NOMO-1 treated with DMSO at 0.1 percent for 48 hours (cell line): ENCODE data around the gene USP48.
A peak's percentile ranks its signal among the peaks of the same experiment; 100 is the strongest.

ENCODE experiments used
- DNase-seq: peaks from one replicate; lab custom pipeline; 2025; ENCODE audit not compliant: unreplicated experiment; lab: John Stamatoyannopoulos, UW

USP48 gene

GRCh38 chr1:21670956-21671902, 111.7 kb downstream of the USP48 start:
- DNase-seq, result no peak

DNA sequence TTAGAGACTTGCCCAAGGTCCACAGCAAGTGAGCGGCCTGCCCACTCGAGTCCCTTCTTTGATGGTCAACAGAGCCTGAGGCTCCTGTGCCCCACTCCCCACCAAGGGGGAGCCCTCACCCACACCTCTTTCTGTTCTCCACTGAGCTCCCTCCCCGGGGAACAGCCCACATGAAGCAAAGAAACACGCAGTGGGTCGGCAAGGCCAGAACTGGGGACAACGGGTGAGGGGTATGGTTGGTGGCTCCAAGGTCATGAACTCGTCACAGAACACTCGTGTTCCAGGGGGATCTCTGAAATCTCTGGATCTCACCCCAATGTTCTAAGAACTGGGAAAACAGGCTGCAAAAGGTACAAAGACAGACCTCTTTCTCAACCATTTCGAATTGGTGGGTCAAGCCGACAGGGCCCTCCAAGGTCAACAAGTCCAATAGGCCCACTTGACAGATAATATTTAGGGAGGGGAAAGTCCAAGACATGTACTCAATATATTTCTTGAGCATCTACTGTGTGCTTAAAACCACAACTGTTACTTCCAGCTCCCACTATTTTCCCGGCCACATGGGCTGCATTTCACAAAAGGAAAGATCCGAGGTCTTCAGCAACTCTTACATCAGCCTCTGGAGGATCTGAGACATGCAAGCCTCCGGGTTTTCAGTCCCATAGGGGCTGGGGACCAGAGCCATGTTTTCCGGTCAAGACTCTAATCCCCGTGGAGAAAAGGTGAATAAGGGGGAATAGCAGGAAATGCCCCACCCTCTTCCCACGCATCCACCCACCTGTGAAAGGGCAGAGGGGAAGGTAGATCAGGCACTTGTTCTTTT, 112.7 kb downstream of the USP48 start:
- DNase-seq, result no peak

DNA sequence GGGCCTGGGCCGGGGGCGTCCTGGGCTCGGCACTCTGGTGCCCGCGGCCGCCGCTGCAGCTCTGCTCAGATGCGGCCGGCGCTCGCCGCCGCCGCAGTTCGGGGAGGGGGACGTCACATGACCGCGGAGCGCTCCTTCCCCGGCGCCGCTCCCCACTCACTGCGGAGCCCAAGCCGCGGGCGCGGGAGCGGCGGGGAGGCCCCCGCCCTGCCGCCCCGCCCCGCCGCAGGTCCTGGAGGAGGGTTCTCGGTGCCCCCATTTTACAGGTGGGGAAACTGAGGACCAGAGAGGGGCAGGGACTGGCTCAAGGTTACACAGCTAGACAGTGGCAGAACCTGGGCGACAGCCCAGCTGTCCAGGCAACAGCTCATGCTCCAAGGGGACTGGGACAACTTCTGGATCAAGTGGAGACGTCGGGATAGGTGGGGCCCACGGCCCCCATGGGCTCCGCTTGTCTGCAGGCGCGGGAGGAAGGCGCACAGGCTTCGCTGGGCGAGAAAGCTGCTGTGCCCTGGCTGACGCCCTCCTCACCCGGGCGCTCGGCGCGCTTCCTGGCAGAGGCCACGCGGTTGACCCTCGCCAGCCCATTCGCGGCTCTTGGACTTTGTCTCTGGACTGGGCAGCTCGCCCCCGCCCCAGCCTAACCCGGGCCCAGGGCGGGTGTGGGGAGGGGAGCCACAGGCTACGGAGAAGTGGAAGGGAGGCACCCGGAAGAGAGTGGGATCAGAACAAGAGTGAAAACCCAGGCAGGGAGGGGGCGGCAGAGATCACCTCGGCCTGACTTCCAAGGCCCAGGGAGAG, 113.5 kb downstream of the USP48 start, which contains the start of gene RAP1GAP:
Gene RAP1GAP (minus strand): TSS at position 100 of the 801 bp plus-strand sequence. CDS start 49,325 bp downstream, outside the sequence.
- peak; percentile 25 for DNase-seq

- DNase-seq, result no peak
These were observed 114.0 kb downstream of the USP48 start for GRCh38 chr1:21668951-21669257.

- no peak for DNase-seq
These were observed 114.6 kb downstream of the USP48 start for GRCh38 chr1:21668232-21668950.

DNA sequence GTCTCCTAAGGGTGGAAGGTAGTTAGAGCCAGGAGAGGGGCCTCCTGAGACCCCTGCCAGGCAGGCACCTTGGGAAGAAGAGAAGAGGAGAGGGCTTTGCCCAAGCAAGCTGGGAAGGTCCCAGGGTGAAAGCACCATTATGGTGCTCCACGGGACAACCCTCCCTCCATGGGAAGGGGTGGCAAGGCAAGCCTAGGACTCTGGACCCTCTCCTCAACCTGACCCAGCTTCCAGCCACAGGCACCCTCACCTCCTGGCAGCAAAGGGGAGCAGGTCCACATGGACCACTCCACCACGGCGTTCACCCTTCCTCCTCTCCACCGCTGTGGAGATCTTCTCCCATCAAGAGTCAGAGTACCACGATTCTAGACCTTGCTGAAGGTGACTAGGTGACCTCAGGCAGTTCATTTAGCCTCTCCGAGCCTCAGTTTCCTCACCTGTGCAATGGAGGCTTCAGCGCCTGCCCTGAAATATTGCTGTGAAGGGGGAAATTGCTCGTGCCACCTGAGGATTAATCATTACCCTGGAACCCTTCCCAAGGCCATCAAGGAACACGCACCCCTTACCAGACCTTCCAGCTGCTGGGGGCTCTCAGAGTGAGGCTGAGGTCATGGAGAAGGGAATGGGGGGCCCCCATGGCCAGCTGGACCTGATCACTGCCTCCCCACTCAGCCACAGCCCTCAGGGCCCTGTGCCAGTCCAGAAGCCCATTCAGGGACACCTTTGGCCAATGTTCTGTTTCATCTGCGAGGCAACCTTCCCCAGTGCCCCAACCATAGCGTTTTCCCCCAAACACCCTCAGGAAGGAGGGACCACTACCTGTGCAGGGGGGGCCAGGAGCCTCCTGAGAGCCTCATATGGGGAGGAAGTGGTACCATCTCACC, 115.4 kb downstream of the USP48 start:
- no peak for DNase-seq

GRCh38 chr1:21666576-21667320, 116.2 kb downstream of the USP48 start:
- DNase-seq, result no peak

DNA sequence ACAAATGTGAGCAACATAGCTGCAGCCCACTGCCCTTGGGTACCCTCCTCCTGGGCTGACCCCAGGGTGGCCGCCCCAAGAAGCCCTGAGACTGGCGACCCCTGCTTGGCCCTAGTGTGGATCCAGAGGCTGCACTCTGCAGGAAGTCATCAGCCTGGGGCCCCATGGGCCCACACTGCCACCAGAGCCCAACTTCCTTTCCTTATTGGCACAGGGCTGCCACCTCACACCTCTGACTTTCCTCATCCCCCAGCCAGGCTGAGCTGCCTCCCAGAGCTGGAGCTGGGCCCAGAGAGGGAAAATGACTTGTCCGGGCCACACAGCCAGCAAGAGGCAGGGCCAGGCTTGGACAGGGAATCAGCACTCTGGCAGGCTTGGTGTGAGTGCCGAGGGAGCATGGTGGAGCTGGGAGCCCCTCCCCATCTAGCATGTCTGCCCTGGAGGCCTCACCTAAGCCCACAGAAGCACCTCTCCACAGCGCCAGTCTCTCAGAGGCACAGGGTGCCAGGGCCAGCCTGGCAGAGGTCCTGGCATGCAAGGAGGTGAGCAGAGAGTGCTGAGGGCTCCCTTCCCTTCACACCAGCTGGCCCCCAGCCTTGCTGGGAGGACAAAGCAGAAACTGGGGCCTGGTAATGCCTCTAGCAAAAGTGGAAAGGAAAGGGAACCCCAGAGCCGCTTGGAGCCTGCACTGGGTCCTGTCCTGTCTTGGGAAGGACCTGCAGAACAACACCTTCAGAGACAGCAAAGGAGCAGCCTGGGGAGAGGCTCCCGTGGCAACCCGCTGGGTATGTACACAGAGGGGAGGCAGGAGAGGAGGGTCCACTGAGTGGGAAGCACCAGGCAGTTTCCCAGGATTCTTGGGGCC, 117.0 kb downstream of the USP48 start:
- peak; percentile 4 for DNase-seq

- no peak for DNase-seq
These were observed 118.0 kb downstream of the USP48 start for GRCh38 chr1:21664806-21665588.

GRCh38 chr1:21663951-21664805, 118.8 kb downstream of the USP48 start:
- DNase-seq, result peak; percentile 29

DNA sequence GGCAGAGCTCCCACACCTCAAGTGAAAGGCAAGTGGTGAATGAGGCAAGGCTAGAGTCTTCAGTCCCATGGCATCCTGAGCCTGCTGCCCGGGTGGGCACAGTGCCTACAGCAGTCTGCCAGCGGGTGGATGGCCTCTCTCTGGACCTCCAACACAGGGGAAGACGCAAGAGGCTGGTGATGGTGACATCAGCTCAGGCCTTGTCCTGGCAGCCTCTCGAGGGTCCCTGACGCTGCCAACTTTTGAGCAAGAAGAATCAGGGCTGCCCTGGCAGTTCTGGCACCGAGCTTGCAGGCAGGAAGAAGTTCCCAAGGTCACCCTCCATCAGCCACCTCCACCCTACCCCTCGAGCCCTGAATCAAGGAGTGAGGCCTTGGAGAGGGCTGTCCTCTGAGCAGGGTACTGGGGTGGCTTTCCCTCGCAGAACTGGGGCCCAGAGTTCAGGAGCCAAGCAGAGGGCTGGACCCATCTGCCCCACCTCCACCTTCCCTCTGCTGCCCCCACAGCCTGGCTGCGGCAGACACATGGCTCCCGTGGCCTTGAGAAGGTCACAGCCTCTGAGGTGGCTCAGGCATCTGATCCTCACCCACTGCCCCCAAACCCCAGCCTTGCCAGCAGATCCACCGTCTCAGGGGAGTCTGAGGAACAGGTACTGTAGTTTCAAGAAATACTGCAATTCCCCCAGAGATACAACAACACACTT, 119.5 kb downstream of the USP48 start:
- no peak for DNase-seq

- DNase-seq, result no peak
These were observed 120.3 kb downstream of the USP48 start for GRCh38 chr1:21662426-21663247.

- no peak for DNase-seq
These were observed 121.1 kb downstream of the USP48 start for GRCh38 chr1:21661886-21662285.

DNA sequence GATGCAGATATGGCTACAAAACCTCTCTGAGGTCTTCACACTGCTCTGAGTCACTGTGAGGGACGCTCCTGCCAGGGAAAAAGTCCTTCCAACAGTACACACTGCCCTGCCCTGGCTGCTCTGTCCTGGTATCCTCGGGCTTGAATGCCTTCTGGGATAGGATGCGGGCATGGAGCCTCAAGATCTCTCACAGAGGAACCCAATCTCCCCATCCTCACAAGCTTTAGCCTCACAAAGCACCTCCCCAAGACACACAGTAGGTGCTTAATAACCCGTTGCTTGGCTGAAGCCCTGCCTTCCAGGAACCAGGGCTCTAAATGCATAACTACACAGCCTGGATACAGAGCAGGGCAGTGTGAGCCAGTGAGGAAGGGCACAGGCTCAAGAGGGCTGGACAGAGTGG, 123.0 kb downstream of the USP48 start:
- DNase-seq, result no peak
